Astrocyte (in vitro differentiated cells and primary cell): ENCODE measurements around the gene PTPRN2. TPM values are rescaled to one million over a fixed set of nuclear protein-coding genes. Genes with fewer than 3 reads are reported as not detected.

Experiments
- DNase-seq: peaks from one replicate; pipeline ENCODE4 v3.0.0-alpha.2; 2010; ENCODE audit warnings: low read depth
- FAIRE-seq: peaks from 2 replicates; lab custom pipeline; 2011; peaks lifted over from hg19 to GRCh38; lab: Jason Lieb, UNC
- H2AFZ ChIP-seq: 2 replicates; pipeline ENCODE4 v1.6.0; 2012; ENCODE audit warnings: low read depth, low read length, inconsistent platforms
- H3K27ac ChIP-seq: 2 replicates; pipeline ENCODE4 v1.5.1; 2011; ENCODE audit warnings: low read depth, low read length, inconsistent platforms
- H3K27me3 ChIP-seq: 2 replicates; pipeline ENCODE4 v1.6.0; 2011; ENCODE audit warnings: low read length, inconsistent platforms; ENCODE audit not compliant: insufficient read depth
- H3K36me3 ChIP-seq: 2 replicates; pipeline ENCODE4 v1.5.1; 2011; ENCODE audit warnings: low read length, inconsistent platforms; ENCODE audit not compliant: insufficient read depth
- H3K4me1 ChIP-seq: 2 replicates; pipeline ENCODE4 v1.5.1; 2011; ENCODE audit warnings: low read length, inconsistent platforms; ENCODE audit not compliant: insufficient read depth
- H3K4me2 ChIP-seq: 2 replicates; pipeline ENCODE4 v1.6.0; 2012; ENCODE audit warnings: low read length, inconsistent platforms
- H3K4me3 ChIP-seq: 2 replicates; pipeline ENCODE4 v1.5.1; 2011; ENCODE audit warnings: low read depth, mild to moderate bottlenecking, low read length, inconsistent platforms; ENCODE audit not compliant: insufficient read depth
- H3K79me2 ChIP-seq: 2 replicates; pipeline ENCODE4 v1.6.0; 2012; ENCODE audit warnings: mild to moderate bottlenecking, low read length, inconsistent platforms; ENCODE audit not compliant: insufficient read depth
- H3K9ac ChIP-seq: 2 replicates; pipeline ENCODE4 v1.6.0; 2012; ENCODE audit warnings: mild to moderate bottlenecking, low read length, inconsistent platforms
- H3K9me3 ChIP-seq: 2 replicates; pipeline ENCODE4 v1.5.1; 2012; ENCODE audit warnings: low read depth, mild to moderate bottlenecking, low read length, inconsistent platforms; ENCODE audit not compliant: insufficient read depth
- H4K20me1 ChIP-seq: 2 replicates; pipeline ENCODE4 v1.6.0; 2012; ENCODE audit warnings: low read length, inconsistent platforms; ENCODE audit not compliant: insufficient read depth
- H3K27ac Mint-ChIP-seq: one replicate; pipeline ENCODE4 v1.8.0; 2021; ENCODE audit warnings: mild to moderate bottlenecking, mixed read lengths; ENCODE audit not compliant: unreplicated experiment
- H3K27me3 Mint-ChIP-seq: one replicate; pipeline ENCODE4 v1.8.0; 2021; ENCODE audit warnings: low read depth, mixed read lengths; ENCODE audit not compliant: unreplicated experiment
- H3K36me3 Mint-ChIP-seq: one replicate; pipeline ENCODE4 v1.8.0; 2021; ENCODE audit warnings: low read depth, mixed read lengths; ENCODE audit not compliant: unreplicated experiment
- H3K4me1 Mint-ChIP-seq: one replicate; pipeline ENCODE4 v1.8.0; 2021; ENCODE audit warnings: low read depth, mixed read lengths; ENCODE audit not compliant: unreplicated experiment
- H3K4me3 Mint-ChIP-seq: one replicate; pipeline ENCODE4 v1.8.0; 2021; ENCODE audit warnings: mild to moderate bottlenecking, moderate library complexity, mixed read lengths; ENCODE audit not compliant: unreplicated experiment
- H3K9me3 Mint-ChIP-seq: one replicate; pipeline ENCODE4 v1.8.0; 2021; ENCODE audit warnings: mild to moderate bottlenecking, mixed read lengths; ENCODE audit not compliant: unreplicated experiment
- EZH2 ChIP-seq: IDR thresholded peaks from 2 replicates; pipeline ENCODE4 v1.6.1; 2012; ENCODE audit warnings: mild to moderate bottlenecking, low read length, inconsistent platforms; ENCODE audit not compliant: insufficient read depth
- total RNA-seq: library from RNA; stranded (reverse); gene quantifications from 2 replicates; pipeline ENCODE4 v1.2.1, GENCODE V29; 2021
- TF ChIP-seq, protein P1 (sequence below): IDR thresholded peaks from 2 replicates; pipeline ENCODE4 v1.5.1; 2011; ENCODE audit warnings: low read depth, mild to moderate bottlenecking, inconsistent platforms, low read length, moderate library complexity; ENCODE audit not compliant: insufficient read depth

Gene PTPRN2
- total RNA-seq, 1 donor from 2014 or later = 0.09 TPM

DNA sequence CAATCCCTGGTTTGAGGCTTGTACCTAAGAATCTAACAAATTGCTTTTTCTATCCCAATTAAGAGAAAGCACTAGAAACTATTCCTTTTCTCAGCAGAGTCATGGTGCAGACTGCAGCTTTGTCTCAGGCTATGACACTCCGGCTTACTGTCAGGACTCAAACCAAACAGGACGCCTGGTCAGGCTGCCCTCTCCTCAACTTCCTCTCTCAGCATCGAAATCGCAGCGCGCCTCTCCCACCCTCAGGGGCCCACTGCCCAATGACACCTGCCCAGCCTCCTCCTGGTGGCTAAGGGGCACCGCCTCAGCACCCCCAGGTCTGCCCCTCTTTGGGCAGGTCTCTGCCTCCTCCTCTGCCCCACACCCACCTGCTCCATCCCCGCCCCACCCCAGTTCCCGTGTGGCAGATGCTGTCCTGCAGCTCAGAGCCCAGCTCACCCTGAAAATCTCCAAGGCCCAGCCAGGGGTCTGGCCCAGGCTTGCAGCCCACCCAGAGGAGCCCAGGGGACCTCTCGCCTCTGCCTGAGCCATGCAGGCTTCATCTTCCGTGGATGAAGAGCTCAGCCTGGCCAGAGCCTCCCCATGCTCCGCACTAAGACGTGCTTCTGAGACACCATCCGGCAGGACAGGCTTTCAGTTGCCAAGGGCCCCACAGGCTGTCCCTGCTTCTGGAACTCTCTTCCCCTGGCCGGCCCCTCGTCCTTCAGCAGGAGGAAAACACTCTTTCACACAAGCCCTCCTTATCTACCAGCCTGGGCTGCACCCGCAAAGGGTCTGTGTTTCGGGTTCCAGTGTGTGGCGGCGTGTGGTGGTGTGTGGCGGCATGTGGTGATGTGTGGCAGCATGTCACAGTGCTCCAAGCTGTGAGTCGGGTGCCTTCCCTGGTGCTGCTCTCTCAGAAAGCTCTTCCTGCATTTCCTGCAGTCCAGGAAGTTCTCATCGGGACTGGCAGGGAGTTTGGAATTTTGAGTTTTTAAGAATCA is 16.4 kb upstream of the PTPRN2 start:
- Mint-ChIP-seq H3K9me3 (no peaks in the 10 kb centered on the region), H3K27ac (no peak overlapping the region), H3K27me3 (no peaks in the 10 kb centered on the region), H3K4me1 (no peaks in the 10 kb centered on the region), H3K4me3 (no peak overlapping the region), H3K36me3 (peaks cover 1% of the 10 kb centered on the region)
- H3K27ac ChIP-seq = no peak overlapping the region
- no peak for DNase-seq
- no peak overlapping the region for H3K9ac ChIP-seq
- no peaks in the 10 kb centered on the region for H3K36me3 ChIP-seq
- H4K20me1 ChIP-seq = no peaks in the 10 kb centered on the region
- FAIRE-seq = no peak
- no peak overlapping the region for H3K4me2 ChIP-seq
- TF ChIP-seq, protein P1, sequence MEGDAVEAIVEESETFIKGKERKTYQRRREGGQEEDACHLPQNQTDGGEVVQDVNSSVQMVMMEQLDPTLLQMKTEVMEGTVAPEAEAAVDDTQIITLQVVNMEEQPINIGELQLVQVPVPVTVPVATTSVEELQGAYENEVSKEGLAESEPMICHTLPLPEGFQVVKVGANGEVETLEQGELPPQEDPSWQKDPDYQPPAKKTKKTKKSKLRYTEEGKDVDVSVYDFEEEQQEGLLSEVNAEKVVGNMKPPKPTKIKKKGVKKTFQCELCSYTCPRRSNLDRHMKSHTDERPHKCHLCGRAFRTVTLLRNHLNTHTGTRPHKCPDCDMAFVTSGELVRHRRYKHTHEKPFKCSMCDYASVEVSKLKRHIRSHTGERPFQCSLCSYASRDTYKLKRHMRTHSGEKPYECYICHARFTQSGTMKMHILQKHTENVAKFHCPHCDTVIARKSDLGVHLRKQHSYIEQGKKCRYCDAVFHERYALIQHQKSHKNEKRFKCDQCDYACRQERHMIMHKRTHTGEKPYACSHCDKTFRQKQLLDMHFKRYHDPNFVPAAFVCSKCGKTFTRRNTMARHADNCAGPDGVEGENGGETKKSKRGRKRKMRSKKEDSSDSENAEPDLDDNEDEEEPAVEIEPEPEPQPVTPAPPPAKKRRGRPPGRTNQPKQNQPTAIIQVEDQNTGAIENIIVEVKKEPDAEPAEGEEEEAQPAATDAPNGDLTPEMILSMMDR = no peak
- TF ChIP-seq EZH2 = no peak
- no peaks in the 10 kb centered on the region for H3K4me1 ChIP-seq
- H2AFZ ChIP-seq = no peak overlapping the region
- no peaks in the 10 kb centered on the region for H3K27me3 ChIP-seq
- H3K4me3 ChIP-seq = no peak overlapping the region
- H3K9me3 ChIP-seq = no peaks in the 10 kb centered on the region
- no peaks in the 10 kb centered on the region for H3K79me2 ChIP-seq

DNA sequence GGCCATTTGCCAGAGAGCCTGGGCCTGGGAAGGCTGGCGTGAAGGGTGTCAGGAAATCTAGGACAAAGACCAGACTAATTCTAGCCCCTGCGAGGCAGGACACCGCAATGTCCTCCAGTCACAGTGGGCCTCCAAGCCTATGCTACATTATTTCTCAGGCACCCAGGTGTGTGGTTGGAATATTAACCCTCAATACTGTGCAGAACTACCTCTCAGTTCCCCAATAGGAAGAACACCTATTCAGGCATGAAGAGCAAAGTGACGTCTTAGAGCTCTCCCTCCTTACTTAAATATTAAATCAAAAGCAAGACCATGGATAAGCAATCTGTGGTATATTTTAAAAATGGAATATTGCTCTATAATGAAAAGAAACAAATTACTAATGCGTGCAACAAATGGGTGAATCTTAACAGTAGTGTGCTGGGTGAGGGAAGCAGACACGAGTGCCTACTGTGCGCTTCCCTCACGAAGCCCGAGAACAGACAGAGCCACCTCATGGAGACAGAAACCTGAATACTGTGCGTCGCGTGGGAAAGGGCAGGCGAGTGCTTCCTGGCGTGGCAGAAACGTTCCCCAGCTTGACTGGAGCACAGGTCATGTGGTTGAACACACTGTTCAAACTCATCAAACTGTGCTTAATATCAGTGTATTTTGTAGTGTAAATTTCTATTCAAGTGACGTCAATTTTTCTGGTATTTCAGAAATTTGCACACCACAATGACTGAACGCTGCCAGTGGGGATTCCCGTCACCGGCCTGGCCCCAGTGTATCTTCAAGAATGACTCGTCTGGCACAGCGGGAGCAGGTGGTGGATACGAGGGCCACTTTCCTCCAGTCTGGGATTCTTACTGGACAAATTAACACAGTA is 15.5 kb upstream of the PTPRN2 start:
- no peaks in the 10 kb centered on the region for H3K27me3 ChIP-seq
- H4K20me1 ChIP-seq = no peaks in the 10 kb centered on the region
- H3K9me3 ChIP-seq = no peaks in the 10 kb centered on the region
- H3K4me3 ChIP-seq = no peak overlapping the region
- FAIRE-seq = no peak
- H3K9ac ChIP-seq = no peak overlapping the region
- Mint-ChIP-seq H3K9me3 (no peaks in the 10 kb centered on the region), H3K4me3 (no peak overlapping the region), H3K27ac (no peak overlapping the region), H3K36me3 (peaks cover 1% of the 10 kb centered on the region), H3K4me1 (no peaks in the 10 kb centered on the region), H3K27me3 (no peaks in the 10 kb centered on the region)
- H3K27ac ChIP-seq = no peak overlapping the region
- no peaks in the 10 kb centered on the region for H3K36me3 ChIP-seq
- no peak overlapping the region for H3K4me2 ChIP-seq
- H2AFZ ChIP-seq = no peak overlapping the region
- DNase-seq = peak; percentile 57
- no peaks in the 10 kb centered on the region for H3K4me1 ChIP-seq
- TF ChIP-seq, protein P1 = no peak
- no peak for TF ChIP-seq EZH2
- H3K79me2 ChIP-seq = no peaks in the 10 kb centered on the region
